Stimulated activated CD4-positive, alpha-beta T cell treated with anti-CD3 and anti-CD28 coated beads, Interleukin-4, amount 100 ng/mL, for 1 hour (primary cell): ENCODE measurements around the gene IL1RAPL1.

ENCODE experiments used
- DNase-seq: peaks from one replicate; pipeline ENCODE4 v3.0.0-alpha.2; 2020

The IL1RAPL1 gene

DNA sequence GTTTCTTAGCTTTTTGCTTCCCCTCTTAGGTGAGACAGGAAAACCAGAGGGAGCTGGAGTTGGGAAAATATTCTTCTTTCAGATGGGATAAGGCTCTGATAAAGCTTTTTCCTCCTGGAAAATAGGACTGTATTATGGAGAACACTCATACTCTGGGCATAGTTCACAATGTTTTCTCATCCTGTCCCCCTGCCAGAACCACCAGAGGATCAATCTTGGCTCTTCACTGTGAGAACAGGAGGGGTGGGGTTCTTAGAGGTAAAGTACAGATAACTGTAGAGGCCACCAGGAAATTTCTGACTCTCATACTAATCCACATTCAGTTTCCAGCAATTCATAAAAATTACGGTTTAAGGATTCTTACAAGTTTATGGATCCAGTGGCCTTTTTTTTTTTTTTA lies 966.3 kb downstream of the IL1RAPL1 start:
- DNase-seq, result no peak

DNA sequence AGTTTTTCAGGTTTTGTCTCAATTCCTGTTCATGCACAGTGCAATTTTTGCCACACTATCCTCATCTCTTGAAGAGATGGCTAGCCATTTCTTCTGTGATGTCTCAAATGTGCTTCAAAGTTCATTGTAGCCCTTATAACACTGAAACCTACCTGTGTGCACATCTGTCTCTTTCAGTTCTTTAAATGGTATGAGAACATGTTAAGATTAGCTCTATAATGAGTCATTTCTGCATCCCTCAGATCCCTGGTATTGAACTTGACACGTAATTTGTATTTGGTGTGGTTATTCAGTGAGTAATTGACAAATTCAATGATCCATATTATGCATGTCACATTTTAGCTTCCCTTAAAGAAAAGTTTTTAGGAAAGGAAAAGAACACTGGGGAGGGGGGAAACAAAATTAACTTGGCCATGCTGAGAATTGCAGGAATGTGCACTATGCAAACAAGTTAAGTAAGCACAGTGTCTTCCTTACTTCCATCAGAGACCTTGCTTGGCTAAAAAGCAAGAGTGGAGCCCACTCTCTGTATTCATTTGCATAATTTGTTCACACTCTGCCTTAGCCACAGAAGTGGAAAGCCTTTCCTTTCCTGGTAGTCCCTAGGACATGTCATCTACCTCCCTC lies 968.3 kb downstream of the IL1RAPL1 start:
- DNase-seq, result no peak

DNA sequence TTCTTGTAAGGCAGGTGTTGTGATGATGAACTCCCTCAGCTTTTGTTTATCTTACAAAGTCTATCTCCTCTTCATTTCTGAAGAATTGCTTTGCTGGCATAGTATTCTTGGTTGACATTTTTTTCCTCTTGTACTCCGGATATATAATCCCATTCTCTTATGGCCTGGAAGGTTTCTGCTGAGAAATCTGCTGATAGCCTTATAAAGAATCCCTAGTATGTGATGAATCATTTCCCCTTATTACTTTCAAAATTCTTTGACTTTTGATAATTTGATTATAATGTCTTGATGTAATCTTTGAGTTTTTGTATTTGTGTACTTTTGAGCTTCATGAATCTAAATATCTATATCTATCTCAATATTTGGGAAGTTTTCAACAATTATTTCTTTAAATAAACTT lies 972.8 kb downstream of the IL1RAPL1 start:
- no peak for DNase-seq

DNA sequence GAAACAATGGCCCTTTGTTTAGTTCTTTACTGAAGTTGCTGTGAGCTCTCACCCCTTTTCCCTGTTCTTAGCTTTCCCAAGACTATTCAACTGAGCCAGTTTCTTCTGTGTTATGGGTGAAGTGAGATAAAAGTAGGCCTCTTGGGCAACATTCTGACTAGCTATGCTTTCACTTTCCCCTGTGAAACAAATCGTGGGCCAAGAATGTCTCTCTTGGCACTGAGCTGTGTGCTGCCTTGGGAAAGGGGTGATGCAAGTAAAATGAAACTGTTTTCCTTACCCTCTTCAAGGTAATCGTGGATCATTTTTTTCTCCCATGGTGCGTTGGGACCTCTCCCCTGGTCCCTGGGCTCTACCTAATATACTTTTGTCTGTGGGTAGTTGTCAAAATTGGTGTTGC lies 974.2 kb downstream of the IL1RAPL1 start:
- no peak for DNase-seq

DNA sequence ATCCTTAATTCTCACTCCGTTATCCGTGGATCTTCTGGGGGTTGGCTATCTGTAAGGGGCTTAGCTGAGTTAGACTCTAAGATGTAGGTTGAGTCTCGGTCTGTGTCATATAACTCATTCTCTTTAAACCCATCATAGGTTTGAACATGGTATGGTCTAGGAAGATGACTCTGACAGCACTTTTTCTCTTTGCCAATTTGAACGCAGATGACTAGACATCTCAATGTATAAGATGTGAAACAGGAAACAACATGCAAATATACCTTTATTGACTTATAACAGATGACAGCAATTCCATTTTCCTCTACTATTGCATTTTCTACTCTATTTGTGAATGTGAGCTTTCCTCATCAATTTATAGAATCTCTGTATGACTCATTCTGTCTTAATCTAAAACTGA lies 993.3 kb downstream of the IL1RAPL1 start:
- DNase-seq, result no peak

DNA sequence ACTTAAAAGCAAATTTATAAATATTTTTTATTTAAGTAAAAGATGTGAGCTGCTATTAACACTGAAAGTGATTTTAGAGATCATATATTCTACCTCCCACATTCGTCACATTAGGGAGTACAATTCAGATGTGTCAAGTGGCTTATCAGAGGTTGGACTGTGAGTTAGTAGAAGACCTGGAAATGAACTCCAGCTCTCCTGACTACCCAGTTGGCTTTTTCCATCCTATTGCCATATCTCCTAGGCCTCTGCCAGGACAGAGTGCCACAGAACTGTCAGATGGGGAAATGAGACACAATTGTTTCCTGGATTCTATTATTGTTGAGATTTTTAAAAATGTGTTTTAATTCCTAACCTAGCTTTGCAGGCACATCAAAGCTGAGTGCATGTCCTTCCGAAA lies 994.0 kb downstream of the IL1RAPL1 start:
- DNase-seq, result no peak

DNA sequence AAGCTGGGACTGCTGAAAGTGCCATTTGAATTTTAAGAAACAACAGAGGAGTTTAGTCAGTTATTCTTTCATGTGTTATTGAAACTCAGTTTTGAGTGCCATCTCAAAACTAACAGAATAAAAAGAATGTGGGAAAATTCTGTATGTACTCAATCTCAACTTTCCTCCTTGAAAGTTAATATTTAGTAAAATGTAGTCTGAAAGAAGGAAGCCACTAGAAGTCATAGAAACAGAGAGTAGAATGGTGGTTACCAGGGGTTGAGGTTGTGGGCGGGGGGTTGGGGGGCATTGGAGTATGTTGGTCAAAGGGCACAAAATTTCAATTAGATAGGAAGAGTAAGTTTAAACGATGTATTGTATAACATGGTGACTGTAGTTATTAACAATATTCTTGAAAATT lies 999.9 kb downstream of the IL1RAPL1 start:
- no peak for DNase-seq

DNA sequence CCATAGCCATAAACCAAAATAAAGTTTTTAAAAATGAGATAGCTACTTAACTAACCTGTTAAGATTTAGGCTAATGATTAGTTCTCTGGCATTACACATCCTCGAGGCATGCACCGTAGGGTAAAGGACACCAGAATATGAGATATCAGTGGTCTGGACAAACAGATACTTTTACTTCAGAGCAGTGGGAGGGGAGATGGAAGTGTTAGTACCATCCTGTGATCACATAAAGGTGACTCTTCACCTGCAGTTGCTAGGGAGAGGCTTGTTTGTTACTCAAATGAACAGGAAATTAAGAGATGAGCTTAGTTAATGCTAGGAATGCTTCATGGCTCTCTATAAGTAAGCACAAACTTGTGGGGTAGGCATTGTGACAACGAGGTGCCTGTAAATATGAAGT lies 1003.7 kb downstream of the IL1RAPL1 start:
- no peak for DNase-seq

DNA sequence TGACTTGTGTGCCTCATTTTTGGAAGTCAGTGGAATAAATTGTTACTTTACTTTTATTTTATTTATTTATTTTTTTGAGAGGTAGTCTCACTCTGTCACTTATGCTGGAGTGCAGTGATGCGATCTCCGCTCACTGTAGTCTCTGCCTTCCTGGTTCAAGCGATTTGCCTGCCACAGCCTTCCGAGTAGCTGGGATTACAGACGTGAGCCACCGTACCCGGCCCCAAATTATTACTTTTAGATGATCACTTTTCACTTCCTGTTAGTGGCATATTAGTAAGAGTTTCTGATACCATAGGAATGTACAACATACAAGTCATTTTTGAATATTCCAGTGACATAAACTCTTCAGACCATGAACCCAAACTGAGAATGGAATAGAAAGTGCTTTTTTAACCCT lies 1017.1 kb downstream of the IL1RAPL1 start:
- DNase-seq, result no peak

DNA sequence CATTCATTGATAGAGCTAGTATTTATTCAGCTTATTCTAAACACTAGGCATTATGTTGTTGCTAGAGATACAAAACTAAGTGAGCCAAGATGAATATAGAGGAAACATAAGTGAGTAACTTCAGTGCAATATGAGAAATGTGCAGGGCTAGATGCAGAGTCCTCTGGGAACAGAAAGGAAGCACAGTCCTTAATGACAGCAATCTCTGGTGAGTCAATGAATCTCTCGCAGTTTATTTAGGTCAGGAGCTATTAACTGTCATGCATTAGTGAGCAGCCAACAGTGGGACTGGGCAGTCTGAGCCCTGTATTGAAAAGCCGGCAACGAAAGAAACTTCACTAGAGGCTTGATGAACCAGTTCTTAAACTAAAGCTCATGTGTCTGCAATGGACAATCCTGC lies 1030.0 kb downstream of the IL1RAPL1 start:
- DNase-seq, result no peak

DNA sequence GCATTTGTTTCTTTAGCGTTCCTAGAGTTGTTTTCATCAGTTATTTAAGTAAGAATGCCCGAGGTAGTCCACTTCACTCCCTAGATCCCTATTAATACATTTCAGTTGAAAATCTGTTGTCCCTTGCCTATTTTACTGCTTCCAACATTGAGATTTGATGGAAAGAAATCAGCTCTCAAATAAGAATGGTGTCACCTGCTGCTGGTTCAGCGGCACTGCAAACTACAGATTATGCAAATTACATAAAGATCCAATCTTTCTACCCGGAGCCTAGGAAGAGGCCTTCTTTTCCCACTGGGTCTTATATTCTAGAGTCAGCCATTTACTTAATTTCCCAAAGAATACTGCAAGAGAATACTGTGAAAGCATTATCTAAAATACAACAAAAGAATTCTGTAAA lies 1030.5 kb downstream of the IL1RAPL1 start:
- no peak for DNase-seq

DNA sequence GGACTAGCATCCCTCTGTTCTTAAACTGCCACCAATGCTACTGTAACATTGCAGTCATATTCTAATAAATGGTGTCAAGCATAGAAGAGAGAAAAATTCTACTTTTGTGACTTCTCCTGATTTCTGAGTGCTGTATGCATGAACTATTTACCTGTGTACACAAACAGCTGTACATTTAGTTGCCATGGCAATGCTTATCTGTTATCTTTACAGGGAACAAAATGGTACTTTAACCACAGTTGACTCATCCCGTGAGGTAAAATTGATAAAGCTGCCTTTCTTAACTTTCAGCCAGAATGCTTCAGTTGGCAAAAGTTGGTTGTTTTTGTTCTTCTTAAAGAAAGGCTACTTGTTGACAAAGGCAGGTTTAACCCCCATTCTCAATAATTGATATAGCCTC lies 1040.6 kb downstream of the IL1RAPL1 start:
- DNase-seq, result no peak

DNA sequence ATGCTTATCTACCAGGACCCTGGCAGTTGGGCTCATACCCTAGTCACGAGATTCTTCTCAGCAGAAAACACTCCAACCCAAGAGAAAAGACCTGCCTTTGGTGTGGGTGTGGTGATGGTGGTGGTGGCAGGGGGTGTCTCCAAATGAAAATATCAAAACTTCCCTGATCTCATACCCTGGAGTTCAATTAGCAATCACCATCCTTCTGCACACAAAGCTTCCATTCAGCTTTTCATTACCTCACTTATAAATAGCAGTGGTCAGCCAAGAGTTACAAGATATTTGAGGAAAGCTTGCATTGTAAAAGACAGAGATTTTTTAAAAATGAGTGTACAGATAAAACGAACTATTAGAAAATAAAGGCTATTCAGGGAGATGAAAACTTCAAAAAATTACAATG lies 1047.3 kb downstream of the IL1RAPL1 start:
- DNase-seq, result no peak

DNA sequence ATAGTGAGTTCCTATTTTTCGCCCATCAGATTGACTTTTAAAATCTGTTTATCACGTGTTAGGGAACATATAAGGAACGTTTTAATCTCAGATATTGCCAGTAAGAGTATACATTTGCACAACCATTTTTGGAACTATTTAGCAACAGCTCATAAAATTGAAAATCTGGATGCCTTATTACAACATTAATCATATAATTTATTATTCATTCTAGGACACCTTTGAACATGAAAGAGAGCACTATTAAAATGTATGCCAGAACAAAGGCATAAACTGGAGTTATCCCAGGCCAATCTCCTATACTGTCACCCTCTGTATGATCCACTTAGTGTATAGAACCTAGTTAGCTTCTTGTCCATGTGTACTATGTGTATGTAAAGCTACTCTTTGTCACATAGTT lies 1049.1 kb downstream of the IL1RAPL1 start:
- DNase-seq, result no peak

DNA sequence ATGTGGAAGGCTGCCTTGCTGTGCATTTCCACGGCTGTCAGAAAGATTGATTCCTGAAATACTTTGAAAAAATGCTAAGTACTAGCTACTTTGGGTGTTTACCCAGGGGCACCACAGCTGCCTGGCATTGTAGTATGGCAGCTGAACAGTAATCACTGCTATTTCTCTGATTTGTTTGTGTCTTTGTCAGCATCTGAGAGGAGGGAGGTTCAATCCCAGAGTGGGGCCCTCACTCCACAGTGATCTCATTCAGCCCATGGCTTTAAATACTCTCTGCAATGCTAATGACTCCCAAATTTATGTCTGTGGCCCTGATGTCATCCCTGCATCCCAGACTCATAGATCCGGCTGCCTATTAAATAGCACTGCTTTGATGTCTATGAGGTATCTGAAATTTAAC lies 1052.9 kb downstream of the IL1RAPL1 start:
- DNase-seq, result no peak

DNA sequence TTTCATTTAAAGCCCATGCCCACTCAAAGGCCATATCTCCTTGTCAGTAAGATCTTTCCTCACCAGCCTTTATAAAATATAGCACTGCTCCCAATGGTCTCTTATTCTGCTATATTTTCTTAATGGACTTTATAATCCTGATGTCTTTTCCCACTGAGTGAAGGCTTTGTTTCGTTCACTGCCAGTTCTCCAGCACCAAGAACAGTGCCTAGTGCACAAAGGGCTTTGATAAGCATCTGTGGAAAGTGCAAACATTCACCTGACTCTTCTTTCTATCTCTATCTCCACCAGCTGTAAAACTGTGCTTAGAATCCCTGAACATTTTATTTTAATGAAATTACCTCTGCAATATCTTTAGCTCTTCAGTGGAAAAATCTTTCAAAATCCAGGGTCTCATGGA lies 1054.2 kb downstream of the IL1RAPL1 start:
- no peak for DNase-seq

DNA sequence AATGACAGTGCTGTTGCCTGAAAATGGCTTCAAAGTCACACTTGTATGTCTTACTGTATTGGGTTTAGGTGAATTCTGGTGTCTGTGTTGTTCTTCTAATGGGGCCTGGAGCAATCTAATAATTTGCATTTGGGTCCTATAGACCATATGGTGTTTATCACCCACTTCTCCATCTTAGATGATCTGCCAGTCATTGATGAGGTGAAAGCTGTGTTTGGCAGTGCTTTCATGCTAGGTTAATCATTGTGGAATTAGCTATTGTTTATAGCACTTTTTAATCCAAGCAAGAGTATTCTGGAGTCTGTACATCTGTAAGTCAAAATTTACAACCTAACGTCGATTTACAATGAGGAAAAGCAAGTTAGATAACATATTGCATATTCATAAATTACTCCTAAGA lies 1055.9 kb downstream of the IL1RAPL1 start:
- DNase-seq, result no peak

DNA sequence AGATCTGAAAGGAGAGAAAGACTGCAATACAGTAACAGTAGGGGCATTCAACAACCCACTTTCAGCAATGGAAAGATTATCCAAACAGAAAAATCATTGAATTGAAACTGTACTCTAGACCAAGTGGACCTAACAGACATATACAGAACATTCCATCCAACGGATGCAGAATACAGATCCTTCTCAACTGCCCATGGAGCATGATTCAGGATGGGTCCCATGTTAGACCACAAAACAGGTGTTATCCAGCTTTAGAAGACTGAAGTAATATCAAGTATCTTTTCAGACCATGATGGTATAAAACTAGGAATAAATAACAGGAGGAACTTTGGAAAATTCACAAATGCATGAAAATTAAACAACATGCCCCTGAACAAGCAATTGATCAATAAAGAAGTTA lies 1060.9 kb downstream of the IL1RAPL1 start:
- DNase-seq, result no peak

DNA sequence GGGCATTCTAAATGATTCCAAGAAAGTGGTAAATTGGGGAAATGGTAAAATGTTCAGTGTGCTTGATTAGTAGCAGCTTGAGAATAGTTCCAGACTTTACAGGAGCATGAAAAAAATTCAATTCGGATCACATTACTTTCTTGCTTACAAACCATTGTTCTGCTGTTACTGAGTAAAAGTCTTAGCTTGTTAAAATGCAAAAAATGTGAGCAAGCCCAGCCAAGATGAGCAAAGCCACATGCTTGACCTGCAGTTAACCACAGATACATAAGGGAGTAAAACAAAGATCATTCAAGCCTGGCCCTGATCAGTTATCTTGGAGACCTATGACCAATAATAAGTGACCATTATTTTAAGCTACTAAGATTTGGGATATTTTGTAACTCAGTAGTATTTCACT lies 1065.2 kb downstream of the IL1RAPL1 start:
- DNase-seq, result no peak

DNA sequence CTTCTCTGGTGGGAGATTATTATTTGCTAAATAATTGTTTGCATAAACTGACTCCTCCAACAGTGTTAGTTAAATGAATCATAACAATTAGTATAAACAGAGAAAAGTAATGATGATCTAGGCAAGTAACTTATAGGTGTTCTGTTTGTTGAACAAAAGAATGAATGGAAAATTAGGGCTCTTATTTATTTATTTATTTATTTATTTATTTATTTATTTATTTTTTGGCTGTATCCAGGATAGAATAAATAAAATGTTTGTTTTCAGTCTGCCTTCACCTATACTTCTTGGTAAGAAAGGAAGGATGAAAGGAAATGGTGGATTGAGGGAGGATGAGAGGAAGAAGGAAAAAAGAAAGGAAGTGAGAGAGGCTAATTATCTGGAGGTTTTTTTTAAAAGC lies 1066.5 kb downstream of the IL1RAPL1 start:
- DNase-seq, result no peak

DNA sequence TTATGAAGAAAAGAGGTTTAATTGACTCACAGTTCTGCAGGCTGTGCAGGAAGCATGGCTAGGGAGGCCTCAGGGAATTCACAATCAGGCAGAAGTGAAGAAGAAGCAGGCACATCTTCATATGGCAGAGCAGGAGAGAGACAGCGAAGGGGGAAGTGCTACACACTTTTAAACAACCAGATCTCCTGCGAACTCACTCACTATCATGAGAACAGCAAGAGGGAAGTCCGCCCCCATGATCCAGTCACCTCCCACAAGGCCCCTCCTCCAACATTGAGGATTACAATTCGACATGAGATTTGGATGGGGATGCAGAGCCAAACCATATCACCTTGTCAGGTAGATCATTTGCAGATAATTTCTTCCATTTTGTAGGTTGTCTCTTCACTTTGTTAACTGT lies 1072.7 kb downstream of the IL1RAPL1 start:
- no peak for DNase-seq

DNA sequence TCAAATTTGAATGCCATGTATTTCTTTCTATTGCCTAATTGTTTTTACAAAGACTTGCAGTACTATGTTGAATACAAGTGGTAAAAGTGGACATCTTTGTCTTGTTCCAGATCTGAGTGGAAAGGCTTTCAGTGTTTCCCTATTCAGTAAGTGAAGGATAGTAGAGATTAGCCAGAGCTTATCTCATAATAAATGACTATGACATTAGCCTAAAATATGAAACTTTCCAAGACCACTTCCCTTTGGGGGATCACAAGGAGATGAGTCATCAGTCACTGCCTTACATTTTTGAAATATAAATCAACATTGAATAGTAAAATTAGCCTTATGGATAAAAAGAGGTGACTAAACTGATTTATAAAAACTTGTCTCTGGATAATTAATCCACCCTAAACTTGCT lies 1074.0 kb downstream of the IL1RAPL1 start:
- DNase-seq, result no peak

DNA sequence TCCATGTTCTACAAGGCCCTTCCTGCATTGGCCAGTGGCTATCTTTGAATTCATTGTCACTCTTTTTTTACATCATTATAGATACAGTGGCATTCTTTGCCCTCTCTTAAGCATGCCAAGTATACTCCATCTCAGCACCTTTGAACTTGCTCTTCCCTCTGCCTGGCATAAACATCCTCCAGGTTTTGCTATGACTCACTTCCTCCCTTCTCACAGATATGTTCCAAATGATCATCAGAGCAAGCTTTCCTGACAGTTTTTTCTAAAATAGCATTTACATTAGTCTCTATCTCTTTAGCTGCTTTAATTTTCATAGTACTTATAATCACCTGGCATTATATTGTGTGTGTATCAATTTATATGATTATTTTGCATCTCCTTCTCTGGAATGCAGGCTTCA lies 1074.9 kb downstream of the IL1RAPL1 start:
- DNase-seq, result no peak

DNA sequence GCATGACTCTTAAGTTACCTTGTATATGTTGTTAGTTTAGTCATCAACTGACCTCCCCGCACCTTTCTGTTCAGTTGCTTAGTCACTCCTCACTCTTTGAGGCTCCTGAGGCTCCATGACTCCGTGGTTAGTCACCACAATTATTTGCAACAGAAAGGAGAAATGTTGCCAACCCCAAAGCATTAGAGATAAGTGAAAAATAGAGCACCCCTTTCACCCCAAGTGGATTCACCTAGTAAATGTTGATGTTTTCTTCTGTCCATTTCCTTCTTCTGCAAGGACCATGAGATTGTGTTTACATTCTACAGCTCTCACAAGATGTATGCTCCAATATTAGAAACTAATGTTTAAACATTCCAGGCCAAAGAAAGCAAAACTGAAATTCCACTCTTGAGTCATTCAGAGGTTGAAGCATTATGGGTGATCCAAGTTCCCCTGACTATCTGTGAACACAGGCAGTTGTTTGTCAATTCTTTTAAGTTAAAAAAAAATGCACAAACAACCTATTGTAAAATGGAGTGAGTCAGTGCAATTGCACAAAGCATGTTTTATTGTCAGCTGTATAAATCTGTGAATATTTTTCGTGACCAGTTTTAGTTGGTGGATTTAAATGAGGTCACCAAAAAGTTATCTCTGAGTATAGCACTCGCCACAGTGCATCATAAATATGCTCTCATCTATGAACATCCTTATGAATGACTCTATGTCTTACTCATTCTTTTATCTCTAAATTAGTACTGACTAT lies 1075.7 kb downstream of the IL1RAPL1 start:
- DNase-seq, result no peak

DNA sequence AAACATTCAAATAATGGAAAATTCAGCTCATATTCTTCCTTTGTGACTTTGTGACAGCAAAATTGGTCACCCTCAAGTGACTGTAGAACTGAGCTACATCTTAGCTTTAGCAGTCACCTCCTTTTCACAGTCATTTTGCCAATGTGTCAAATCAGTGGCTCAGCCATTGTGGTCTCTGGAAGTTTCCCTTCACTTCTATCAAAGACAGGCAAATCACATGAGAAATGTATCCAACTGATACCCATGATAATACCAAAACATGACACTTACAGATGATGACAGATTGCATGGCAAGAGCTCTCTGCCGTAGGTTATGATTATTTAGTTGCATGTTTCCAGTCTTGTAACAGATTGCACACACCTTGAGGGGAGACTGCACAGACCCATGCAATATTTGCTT lies 1078.3 kb downstream of the IL1RAPL1 start:
- no peak for DNase-seq
